T47D (cell line): ENCODE measurements around the gene P2RX3.
A peak's percentile ranks its signal among the peaks of the same experiment; 100 is the strongest.

Experiments used
- DNase-seq, 2 experiments: peaks; one replicate each; pipeline versions ENCODE4 v3.0.0 to v3.0.0-alpha.2; 2011 to 2012; ENCODE audit warnings: low read depth in 1 of 2, low spot score in 1 of 2
- JUND ChIP-seq: IDR thresholded peaks from 2 replicates; pipeline ENCODE4 v1.6.1; 2012; ENCODE audit warnings: low read depth
- in situ Hi-C: cut with HindIII; loops from 2 replicates; pipeline ENCODE4 v1.10.0; 2016; ENCODE audit warnings: low sequenced_read_pairs, low pct_unique_long_range_greater_than_20kb

The P2RX3 gene

GRCh38 chr11:57378186-57378585 is 40.0 kb downstream of the P2RX3 start:
- in situ Hi-C loops: no loop called here
- DNase-seq: no peak
- no peak for TF ChIP-seq JUND

DNA sequence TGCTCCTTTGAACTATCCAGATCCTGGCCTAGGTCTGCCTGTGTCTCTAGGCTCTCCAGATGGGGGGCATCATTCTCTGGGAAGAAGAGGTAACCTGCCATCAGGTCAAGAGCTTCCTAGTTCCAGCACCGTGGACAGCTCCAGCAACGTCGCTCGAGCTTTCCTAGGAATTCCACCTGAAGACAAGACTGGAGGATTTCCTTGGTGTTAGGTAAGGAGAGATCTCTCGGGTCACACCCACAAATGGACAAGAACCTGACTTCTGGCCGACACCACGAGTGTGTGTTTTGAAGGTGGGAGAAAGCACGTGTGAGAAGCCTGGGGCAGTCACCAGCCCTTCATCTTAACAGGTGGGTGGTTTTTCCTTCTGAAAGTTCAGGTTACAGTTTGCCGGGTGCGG is 41.6 kb downstream of the P2RX3 start:
- no peak for TF ChIP-seq JUND
- peak; percentile 83 to 84 for DNase-seq
- in situ Hi-C loops: no loop called here

GRCh38 chr11:57380975-57381374 is 42.8 kb downstream of the P2RX3 start, which contains the start of gene PRG3:
TSS of gene PRG3 (minus strand) at chr11:57381150. CDS start at chr11:57380708, 442 bp downstream.
- no peak for TF ChIP-seq JUND
- in situ Hi-C loops: no loop called here
- DNase-seq: no peak

- DNase-seq: no peak
- in situ Hi-C loops: no loop called here
- TF ChIP-seq JUND: no peak
Observed at GRCh38 chr11:57386178-57386940, 48.2 kb downstream of the P2RX3 start.

- in situ Hi-C loops: no loop called here
- no peak for TF ChIP-seq JUND
- no peak for DNase-seq
Observed at GRCh38 chr11:57387289-57388030, 49.3 kb downstream of the P2RX3 start.

GRCh38 chr11:57390535-57390934 is 52.4 kb downstream of the P2RX3 start, which contains the start of gene PRG2:
TSS of gene PRG2 (minus strand) at chr11:57390650. CDS start at chr11:57389944, 706 bp downstream.
- in situ Hi-C loops: no loop called here
- no peak for DNase-seq
- no peak for TF ChIP-seq JUND

- DNase-seq: no peak
- TF ChIP-seq JUND: no peak
- in situ Hi-C loops: no loop called here
Observed at GRCh38 chr11:57391111-57391510, 53.0 kb downstream of the P2RX3 start.

- DNase-seq: no peak
- in situ Hi-C loops: no loop called here
- no peak for TF ChIP-seq JUND
Observed at GRCh38 chr11:57391539-57391938, 53.4 kb downstream of the P2RX3 start.

DNA sequence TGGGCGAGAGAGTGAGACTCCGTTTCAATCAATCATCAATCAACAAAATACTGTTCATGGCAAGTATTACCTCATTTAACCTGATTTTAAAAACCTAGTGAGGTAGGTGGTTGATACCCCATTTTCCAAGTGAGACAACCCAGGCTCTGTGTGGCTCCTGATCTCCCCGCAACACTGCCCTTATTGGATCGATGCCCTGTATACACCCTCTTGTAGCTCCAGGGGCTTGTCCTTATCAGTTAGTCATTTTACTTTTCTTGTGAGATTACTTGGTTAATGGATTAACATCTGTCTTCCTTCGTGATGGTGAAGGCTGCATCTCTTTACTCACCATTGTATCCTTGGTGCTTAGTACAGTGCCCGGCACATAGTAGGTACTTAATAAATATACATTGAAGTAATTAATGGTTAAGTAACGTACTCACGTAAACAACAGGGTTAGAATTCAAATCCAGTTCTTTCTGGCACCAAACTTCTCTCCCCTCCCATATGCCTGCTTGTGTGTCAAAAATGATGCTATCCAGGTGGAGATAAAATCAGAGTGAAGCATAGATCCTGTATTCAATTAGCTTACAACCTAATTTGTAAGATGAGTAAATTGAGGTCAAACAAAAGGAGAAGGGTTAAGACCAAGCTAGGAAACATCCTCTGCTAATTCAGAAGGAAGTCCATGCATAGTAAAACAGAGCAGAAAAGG is 54.1 kb downstream of the P2RX3 start:
- no peak for TF ChIP-seq JUND
- in situ Hi-C loops: no loop called here
- DNase-seq: no peak

GRCh38 chr11:57392763-57393105 is 54.6 kb downstream of the P2RX3 start:
- in situ Hi-C loops: no loop called here
- DNase-seq: no peak
- no peak for TF ChIP-seq JUND

GRCh38 chr11:57394203-57394965 is 56.2 kb downstream of the P2RX3 start:
- no peak for TF ChIP-seq JUND
- DNase-seq: no peak
- in situ Hi-C loops: no loop called here

DNA sequence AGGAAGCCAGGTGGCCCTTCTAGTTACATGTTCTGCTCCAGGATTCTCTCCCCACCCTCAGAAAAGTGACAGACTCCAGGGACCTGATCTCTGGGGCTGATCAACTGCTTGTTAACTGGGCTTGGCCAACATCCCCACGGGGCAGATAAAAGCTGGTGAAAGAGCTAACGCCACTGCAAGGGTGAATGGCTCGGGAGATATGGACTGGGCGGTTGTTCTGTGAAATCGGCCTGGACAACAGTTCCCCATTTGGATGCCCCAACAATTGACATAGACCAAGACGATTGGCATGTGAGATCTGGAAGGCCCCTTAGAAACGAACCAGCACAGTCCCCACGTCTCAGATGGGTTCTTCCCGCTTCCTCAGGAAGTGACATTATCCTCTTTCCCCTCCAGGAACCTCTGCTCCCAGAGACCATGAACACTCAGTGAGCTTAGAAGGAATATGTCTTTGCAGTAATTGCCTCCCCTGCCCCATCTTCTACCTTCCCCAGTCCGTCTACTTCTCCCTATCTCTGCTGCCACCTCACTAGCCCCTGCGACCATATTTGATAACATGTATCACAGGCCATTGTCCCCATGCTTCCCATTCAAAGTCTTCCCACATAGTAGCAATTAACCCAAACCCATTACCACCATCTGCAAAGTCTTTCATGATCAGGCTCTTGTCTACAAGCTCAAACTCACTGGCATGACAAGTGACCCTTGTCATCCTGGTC is 57.9 kb downstream of the P2RX3 start:
- DNase-seq: no peak
- TF ChIP-seq JUND: no peak
- in situ Hi-C loops: no loop called here
